Karpas-422 (cell line): ENCODE data around the gene ASTN2. TPM values are rescaled to one million over a fixed set of nuclear protein-coding genes. Genes with fewer than 3 reads are reported as not detected.

Source experiments
- DNase-seq: peaks from one replicate; pipeline ENCODE4 v3.0.0-alpha.2; 2015
- H2AFZ ChIP-seq: fragments of 200-600 bp; sonication (generic); 2 replicates; pipeline ENCODE4 v1.6.1; 2014; ENCODE audit warnings: antibody characterized with exemption, low read length, mixed read lengths
- H3K27ac ChIP-seq: fragments of 200-600 bp; sonication (generic); 2 replicates; pipeline ENCODE4 v1.5.1; 2014; ENCODE audit warnings: mild to moderate bottlenecking, low read length, moderate library complexity
- H3K27me3 ChIP-seq: fragments of 200-600 bp; sonication (generic); 2 replicates; pipeline ENCODE4 v1.6.1; 2014; ENCODE audit warnings: low read length, mixed read lengths
- H3K36me3 ChIP-seq: fragments of 200-600 bp; sonication (generic); 2 replicates; pipeline ENCODE4 v1.6.1; 2014; ENCODE audit warnings: low read length, mixed read lengths; ENCODE audit not compliant: insufficient read depth
- H3K4me1 ChIP-seq: fragments of 200-600 bp; sonication (generic); 2 replicates; pipeline ENCODE4 v1.6.1; 2014; ENCODE audit warnings: mild to moderate bottlenecking, low read length, mixed read lengths
- H3K4me2 ChIP-seq: fragments of 200-600 bp; sonication (generic); 2 replicates; pipeline ENCODE4 v1.6.1; 2014; ENCODE audit warnings: low read length, low read depth, mild to moderate bottlenecking; ENCODE audit not compliant: poor library complexity, severe bottlenecking
- H3K4me3 ChIP-seq: fragments of 200-600 bp; sonication (generic); 2 replicates; pipeline ENCODE4 v1.5.1; 2014; ENCODE audit warnings: mild to moderate bottlenecking, antibody characterized with exemption, low read length, mixed read lengths
- H3K79me2 ChIP-seq: fragments of 200-600 bp; sonication (generic); 2 replicates; pipeline ENCODE4 v1.6.1; 2014; ENCODE audit warnings: mild to moderate bottlenecking, low read length, mixed read lengths
- H3K9ac ChIP-seq: fragments of 200-600 bp; sonication (generic); 2 replicates; pipeline ENCODE4 v1.6.0; 2014; ENCODE audit warnings: low read length
- H3K9me2 ChIP-seq: fragments of 200-600 bp; sonication (generic), shearing (Covaris generic); replicated peaks from 2 replicates; pipeline ENCODE4 v1.6.0; 2014; ENCODE audit warnings: mild to moderate bottlenecking, low read length, moderate library complexity; ENCODE audit not compliant: insufficient read depth
- H3K9me3 ChIP-seq: fragments of 300-700, 200-600 bp; sonication (generic); 2 replicates; pipeline ENCODE4 v1.6.1; 2014; ENCODE audit warnings: low read length, mixed read lengths
- H4K20me1 ChIP-seq: fragments of 200-600 bp; sonication (generic); 2 replicates; pipeline ENCODE4 v1.6.1; 2014; ENCODE audit warnings: mild to moderate bottlenecking, antibody characterized with exemption, low read length, low read depth; ENCODE audit not compliant: insufficient read depth
- total RNA-seq: library from RNA; depleted of rRNA; stranded (reverse); fragments of >200 nt; shearing (Covaris generic); gene quantifications from 2 replicates; pipeline ENCODE4 v1.2.3, GENCODE V29; 2014; ENCODE audit warnings: low replicate concordance

The ASTN2 gene
- total RNA-seq, 1 experiment from 2014 or later = 5.3 TPM

GRCh38 chr9:116765011-116765410, 649.8 kb downstream of the ASTN2 start:
- Histone ChIP-seq H3K4me1 (peaks cover 93% of the 10 kb centered on the region), H3K4me2 (peak overlapping the region; percentile 81)

GRCh38 chr9:116763770-116764169, 651.1 kb downstream of the ASTN2 start:
- H3K9ac ChIP-seq = peak overlapping the region; percentile 80
- DNase-seq = peak; percentile 98
- peak overlapping the region; percentile 100 for H3K27ac ChIP-seq
- H4K20me1 ChIP-seq = no peaks in the 10 kb centered on the region
- H3K9me3 ChIP-seq = no peaks in the 10 kb centered on the region
- H3K4me3 ChIP-seq = peak overlapping the region; percentile 54
- H2AFZ ChIP-seq = no peak overlapping the region
- no peaks in the 10 kb centered on the region for H3K79me2 ChIP-seq
- no peaks in the 10 kb centered on the region for H3K36me3 ChIP-seq
- H3K27me3 ChIP-seq = no peaks in the 10 kb centered on the region
- peak overlapping the region; percentile 81 for H3K4me2 ChIP-seq
- no peaks in the 10 kb centered on the region for H3K9me2 ChIP-seq
- H3K4me1 ChIP-seq = peaks cover 95% of the 10 kb centered on the region

More at GRCh38 chr9:116765011-116765410, 649.8 kb downstream of the ASTN2 start:
- Histone ChIP-seq H3K79me2 (no peaks in the 10 kb centered on the region), H3K27me3 (no peaks in the 10 kb centered on the region), H3K27ac (peak overlapping the region; percentile 100), H3K9me3 (no peaks in the 10 kb centered on the region), H3K9ac (peak overlapping the region; percentile 80), H2AFZ (peak overlapping the region; percentile 40; the same call in 1 of the 2 replicates), H3K9me2 (no peaks in the 10 kb centered on the region), H4K20me1 (no peaks in the 10 kb centered on the region), H3K36me3 (no peaks in the 10 kb centered on the region), H3K4me3 (peak overlapping the region; percentile 54; the same call in 1 of the 2 replicates)
- DNase-seq = no peak

GRCh38 chr9:116760636-116761035, 654.2 kb downstream of the ASTN2 start:
- 0 out of 2 replicates have a peak, but pooled peaks cover 3% of the 10 kb centered on the region for H3K9me3 ChIP-seq
- H3K9ac ChIP-seq = peak overlapping the region; percentile 58
- peak overlapping the region; percentile 70 for H3K4me2 ChIP-seq
- DNase-seq = peak; percentile 78
- peaks cover 70% of the 10 kb centered on the region for H3K4me1 ChIP-seq
- H3K27me3 ChIP-seq = no peaks in the 10 kb centered on the region
- peak overlapping the region; percentile 100 for H3K27ac ChIP-seq
- no peaks in the 10 kb centered on the region for H3K79me2 ChIP-seq
- H3K9me2 ChIP-seq = no peaks in the 10 kb centered on the region
- H2AFZ ChIP-seq = peak overlapping the region; percentile 15
- H3K36me3 ChIP-seq = no peaks in the 10 kb centered on the region
- H4K20me1 ChIP-seq = no peaks in the 10 kb centered on the region
- H3K4me3 ChIP-seq = peak overlapping the region; percentile 45

DNA sequence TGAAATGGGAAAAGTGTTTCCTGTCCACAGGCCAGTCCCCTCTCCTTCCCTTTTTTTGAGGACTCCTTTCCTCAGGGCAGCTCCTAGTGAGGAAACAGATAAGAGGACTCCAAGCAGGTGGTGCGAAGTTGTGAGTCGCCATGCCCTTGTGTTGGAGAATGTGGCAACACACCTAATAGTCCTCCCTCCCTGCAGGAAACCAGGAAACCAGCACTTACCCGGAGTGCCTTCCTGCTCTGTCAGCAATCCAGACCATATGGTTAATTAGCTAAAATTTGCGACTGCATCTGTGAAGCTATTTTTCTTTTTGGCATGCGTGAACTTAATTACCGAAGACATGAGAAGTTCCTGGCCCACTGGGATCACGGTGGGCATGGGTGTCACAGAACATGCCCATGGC, 657.8 kb downstream of the ASTN2 start:
- Histone ChIP-seq H3K9me3 (0 out of 2 replicates have a peak, but pooled peaks cover 3% of the 10 kb centered on the region), H3K79me2 (no peaks in the 10 kb centered on the region), H3K36me3 (no peaks in the 10 kb centered on the region), H3K9me2 (no peaks in the 10 kb centered on the region), H3K4me3 (no peak overlapping the region), H3K4me1 (peaks cover 42% of the 10 kb centered on the region), H4K20me1 (no peaks in the 10 kb centered on the region), H3K27me3 (no peaks in the 10 kb centered on the region), H3K4me2 (no peak overlapping the region), H3K27ac (no peak overlapping the region), H2AFZ (no peak overlapping the region), H3K9ac (no peak overlapping the region)
- no peak for DNase-seq

DNA sequence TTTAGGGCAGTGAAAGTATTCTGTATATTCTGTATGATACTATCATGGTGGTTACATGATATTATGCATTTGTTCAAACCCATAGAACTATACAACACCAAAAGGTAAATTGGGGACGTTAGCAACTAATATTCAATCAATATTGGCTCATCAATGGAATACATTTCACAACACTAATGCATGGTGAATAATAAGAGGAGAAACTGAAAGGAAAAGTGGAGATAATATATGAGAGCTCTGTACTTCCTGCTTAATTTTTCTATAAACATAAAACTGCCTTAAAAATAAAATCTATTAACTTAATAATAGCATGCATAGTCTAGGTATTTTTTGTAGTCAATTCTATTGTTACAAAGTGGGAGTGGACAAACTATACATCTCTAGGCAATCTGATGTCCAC, 661.5 kb downstream of the ASTN2 start:
- Histone ChIP-seq H3K36me3 (no peaks in the 10 kb centered on the region), H3K79me2 (no peaks in the 10 kb centered on the region), H3K9me3 (0 out of 2 replicates have a peak, but pooled peaks cover 3% of the 10 kb centered on the region), H2AFZ (peak overlapping the region; percentile 80), H4K20me1 (no peaks in the 10 kb centered on the region), H3K9ac (no peak overlapping the region), H3K4me3 (no peak overlapping the region), H3K4me2 (no peak overlapping the region), H3K27me3 (no peaks in the 10 kb centered on the region), H3K9me2 (no peaks in the 10 kb centered on the region), H3K27ac (peak overlapping the region; percentile 4; the same call in 1 of the 2 replicates), H3K4me1 (peaks cover 39% of the 10 kb centered on the region)
- DNase-seq = no peak

- Histone ChIP-seq H3K79me2 (no peaks in the 10 kb centered on the region), H3K9ac (no peak overlapping the region), H3K4me1 (peaks cover 66% of the 10 kb centered on the region), H3K9me3 (no peaks in the 10 kb centered on the region), H3K4me3 (no peak overlapping the region), H2AFZ (peak overlapping the region; percentile 61), H3K27me3 (no peaks in the 10 kb centered on the region), H3K9me2 (no peaks in the 10 kb centered on the region), H3K27ac (peak overlapping the region; percentile 65), H3K4me2 (no peak overlapping the region), H4K20me1 (no peaks in the 10 kb centered on the region), H3K36me3 (no peaks in the 10 kb centered on the region)
- DNase-seq = no peak
These were observed 664.3 kb downstream of the ASTN2 start for GRCh38 chr9:116750510-116750909.

DNA sequence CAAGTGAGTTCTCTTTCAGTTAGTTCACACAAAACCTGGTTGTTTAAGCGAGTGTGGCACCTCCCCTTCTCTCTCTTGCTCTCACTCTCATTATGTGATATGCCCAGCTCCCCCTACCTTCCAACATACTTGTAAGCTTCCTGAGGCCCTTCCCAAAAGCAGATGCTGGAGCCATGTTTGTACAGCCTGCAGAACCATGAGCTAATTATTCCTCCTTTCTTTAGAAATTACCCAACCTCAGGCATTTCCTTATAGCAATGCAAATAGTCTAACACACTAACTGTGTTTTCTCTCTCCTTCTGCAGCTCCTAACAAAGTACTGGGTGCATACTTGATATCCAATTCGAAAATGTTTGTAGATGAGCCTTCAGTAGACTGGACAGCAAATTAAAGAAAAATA, 665.1 kb downstream of the ASTN2 start:
- no peak for DNase-seq
- Histone ChIP-seq H3K4me3 (no peak overlapping the region), H3K9ac (no peak overlapping the region; the same call in 1 of the 2 replicates), H4K20me1 (no peaks in the 10 kb centered on the region), H3K9me2 (no peaks in the 10 kb centered on the region), H3K27me3 (no peaks in the 10 kb centered on the region), H3K27ac (peak overlapping the region; percentile 65), H3K79me2 (no peaks in the 10 kb centered on the region), H3K4me2 (peak overlapping the region; percentile 48), H3K9me3 (no peaks in the 10 kb centered on the region), H3K4me1 (peaks cover 74% of the 10 kb centered on the region), H2AFZ (no peak overlapping the region), H3K36me3 (no peaks in the 10 kb centered on the region)

DNA sequence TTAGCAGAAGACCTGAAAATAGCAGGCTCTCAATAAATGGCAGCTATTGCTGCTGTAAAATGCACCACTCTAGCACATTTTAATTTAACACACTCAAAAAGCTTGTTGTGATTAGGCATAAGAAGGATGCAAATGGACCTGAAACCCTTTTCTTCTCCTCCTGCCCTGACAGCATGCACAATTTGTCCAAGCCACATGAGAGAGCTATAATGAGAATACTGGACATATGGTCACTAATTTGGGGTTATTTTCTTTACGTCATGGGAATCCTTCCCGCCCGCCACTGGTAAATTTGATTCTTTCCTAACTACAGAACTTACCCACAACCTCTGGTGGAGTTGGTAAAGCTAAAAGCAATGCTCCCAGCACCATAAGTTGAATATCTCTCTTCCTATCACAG, 665.7 kb downstream of the ASTN2 start:
- Histone ChIP-seq H3K9me3 (no peaks in the 10 kb centered on the region), H3K4me1 (peaks cover 80% of the 10 kb centered on the region), H3K4me3 (0 out of 2 replicates have a peak overlapping the region, but pooled peaks have one; percentile 29), H3K36me3 (no peaks in the 10 kb centered on the region), H3K27me3 (no peaks in the 10 kb centered on the region), H3K4me2 (peak overlapping the region; percentile 48), H3K9ac (peak overlapping the region; percentile 18; the same call in 1 of the 2 replicates), H3K79me2 (no peaks in the 10 kb centered on the region), H3K9me2 (no peaks in the 10 kb centered on the region), H4K20me1 (no peaks in the 10 kb centered on the region), H3K27ac (peak overlapping the region; percentile 65), H2AFZ (no peak overlapping the region)
- no peak for DNase-seq
